ENCODE measurements around the gene CTIF.

Gene CTIF

DNA sequence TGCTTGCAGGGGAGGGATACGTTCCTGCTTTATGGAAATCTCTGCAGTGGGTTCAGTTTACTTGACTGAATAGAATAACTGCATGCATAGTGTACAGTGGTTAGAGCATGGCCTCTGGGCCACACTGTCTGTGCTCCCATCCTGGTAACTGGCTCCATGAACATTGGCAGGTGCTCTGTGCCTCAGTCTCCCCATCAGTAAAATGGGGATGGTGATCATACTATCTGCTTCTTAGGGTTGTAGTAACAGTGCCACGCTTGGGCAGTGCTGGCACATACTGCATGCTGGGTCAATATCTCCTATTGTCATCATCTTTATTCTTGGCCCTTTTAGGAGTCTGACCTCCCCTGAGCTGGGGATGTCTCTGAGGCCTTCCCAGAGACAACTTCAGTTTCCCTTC is 117.3 kb downstream of the CTIF start:
- H3K4me3 ChIP-seq (replicated peaks; ENCODE audit: low read depth, low read length), result no peak overlapping the region
- no peak for DNase-seq (ENCODE audit: extremely low read depth, low read depth)
- TF ChIP-seq, protein P1, sequence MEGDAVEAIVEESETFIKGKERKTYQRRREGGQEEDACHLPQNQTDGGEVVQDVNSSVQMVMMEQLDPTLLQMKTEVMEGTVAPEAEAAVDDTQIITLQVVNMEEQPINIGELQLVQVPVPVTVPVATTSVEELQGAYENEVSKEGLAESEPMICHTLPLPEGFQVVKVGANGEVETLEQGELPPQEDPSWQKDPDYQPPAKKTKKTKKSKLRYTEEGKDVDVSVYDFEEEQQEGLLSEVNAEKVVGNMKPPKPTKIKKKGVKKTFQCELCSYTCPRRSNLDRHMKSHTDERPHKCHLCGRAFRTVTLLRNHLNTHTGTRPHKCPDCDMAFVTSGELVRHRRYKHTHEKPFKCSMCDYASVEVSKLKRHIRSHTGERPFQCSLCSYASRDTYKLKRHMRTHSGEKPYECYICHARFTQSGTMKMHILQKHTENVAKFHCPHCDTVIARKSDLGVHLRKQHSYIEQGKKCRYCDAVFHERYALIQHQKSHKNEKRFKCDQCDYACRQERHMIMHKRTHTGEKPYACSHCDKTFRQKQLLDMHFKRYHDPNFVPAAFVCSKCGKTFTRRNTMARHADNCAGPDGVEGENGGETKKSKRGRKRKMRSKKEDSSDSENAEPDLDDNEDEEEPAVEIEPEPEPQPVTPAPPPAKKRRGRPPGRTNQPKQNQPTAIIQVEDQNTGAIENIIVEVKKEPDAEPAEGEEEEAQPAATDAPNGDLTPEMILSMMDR (IDR thresholded peaks at IDR 0.05; ENCODE audit: low read depth, low read length, missing control alignments), result no peak

DNA sequence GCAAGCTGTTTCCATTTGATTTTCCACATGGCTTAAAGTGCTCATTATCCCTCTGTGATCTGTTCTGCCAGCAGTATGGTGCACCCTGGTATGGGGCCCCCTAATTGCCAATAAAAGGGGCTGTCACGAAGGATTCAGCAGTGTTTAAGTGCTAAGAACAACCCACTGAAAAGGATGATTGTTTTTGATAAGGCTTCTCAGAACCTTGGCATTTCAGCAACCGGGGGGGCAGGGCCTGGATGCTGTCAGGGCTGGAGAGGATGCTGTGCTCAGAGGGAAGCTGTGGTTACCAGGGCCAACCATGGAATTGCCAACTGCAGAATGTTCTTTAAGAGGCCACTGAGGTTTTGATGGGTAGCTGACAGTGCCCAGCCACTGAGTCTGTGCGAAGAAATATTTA is 117.8 kb downstream of the CTIF start:
- DNase-seq (ENCODE audit: extremely low read depth, low read depth), result no peak
- TF ChIP-seq, protein P1 (IDR thresholded peaks at IDR 0.05; ENCODE audit: low read depth, low read length, missing control alignments), result no peak
- no peak overlapping the region for H3K4me3 ChIP-seq (replicated peaks; ENCODE audit: low read depth, low read length)

DNA sequence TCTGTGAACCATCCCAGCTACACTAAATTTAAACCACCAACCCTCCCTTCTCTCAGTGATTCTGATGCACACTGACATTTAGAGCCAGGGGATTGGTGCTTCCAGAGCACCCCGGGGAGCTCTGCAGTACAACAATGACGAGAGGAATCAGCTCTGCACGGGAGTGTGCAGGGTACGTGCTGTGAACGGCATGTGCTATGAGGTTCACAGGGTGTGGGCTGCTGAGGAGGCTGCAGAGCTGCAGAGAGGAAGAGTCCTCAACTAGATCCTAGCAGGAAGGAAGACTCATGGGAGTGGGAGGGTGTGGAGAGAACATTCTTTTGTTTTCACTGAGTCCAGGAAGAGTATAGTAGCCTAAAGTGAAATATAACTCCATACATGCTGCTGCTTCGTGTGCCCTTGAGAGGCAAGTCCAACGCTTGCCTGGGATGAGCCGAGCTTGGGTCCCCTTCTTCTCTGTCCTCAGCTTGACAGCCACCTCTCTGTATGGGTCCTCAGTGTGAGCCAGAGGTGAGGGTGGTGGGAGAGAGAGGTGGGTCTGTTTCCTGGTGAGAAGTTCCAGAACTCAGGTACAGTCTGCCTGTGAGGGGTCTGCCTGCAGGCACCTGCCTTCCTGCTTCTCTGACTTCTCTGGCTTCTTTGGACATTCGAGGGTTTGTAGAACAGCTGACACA is 118.8 kb downstream of the CTIF start:
- DNase-seq (ENCODE audit: extremely low read depth, low read depth), result no peak
- H3K4me3 ChIP-seq (replicated peaks; ENCODE audit: low read depth, low read length), result no peak overlapping the region
- TF ChIP-seq, protein P1 (IDR thresholded peaks at IDR 0.05; ENCODE audit: low read depth, low read length, missing control alignments), result no peak

DNA sequence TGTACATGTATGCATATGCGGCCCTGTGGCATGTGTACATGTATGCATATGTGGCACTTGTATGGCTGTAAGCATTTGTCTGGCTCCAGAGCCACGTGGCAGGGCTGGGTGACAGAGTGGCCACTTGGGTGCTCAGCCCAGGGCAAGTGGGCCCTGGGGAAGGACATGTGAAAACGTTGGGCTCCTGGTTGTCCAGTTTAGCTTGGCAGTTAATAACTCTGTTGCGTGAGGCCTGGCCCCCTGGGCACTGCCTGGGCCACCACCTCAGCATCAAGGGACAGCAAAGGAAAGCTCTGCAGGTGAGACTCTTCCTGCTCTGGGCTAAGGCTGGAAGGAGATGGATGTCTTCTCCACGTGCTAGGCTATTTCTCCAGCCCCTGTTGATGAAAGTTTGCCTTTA is 119.9 kb downstream of the CTIF start:
- DNase-seq (ENCODE audit: extremely low read depth, low read depth), result no peak
- no peak overlapping the region for H3K4me3 ChIP-seq (replicated peaks; ENCODE audit: low read depth, low read length)
- TF ChIP-seq, protein P1 (IDR thresholded peaks at IDR 0.05; ENCODE audit: low read depth, low read length, missing control alignments), result no peak

DNA sequence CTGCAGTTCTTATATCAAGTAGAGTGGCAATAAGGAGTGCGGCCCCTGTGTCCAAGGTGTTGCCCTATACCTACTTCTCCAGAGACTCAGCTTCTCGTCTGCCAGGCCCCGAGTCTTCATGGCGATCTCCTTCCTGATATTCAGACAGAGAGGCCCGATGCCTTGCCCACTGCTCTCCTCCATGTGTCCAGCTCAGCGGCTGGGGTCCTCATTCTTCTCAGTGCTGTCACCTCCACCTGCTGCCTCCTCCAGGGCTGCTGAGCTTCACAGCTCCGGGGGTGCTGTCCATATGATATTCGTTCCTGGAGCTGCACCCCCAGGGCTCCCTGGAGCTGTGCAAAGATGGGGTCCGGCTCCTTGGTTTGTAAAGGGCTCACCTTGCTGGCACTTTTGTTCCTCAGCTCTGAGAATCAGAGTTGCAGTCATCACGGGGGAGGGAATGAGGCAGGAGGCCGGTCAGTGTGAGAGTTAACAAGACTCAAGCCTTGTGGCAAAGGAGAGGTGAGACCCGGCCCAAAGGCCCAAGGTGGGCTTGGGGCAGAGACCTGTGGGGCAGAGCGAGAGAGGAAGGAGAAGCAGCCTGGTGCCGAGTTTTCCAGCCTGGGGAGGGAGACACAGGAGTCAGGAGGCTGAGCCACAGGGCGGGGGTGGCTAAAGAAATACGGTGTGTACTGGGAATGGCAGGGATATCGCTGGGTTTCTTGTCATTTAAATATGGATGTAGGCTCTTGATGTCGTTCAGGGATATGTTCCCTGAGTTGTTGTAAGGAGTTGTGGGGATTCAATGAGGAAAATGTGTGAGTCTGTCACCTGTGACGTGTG is 120.6 kb downstream of the CTIF start:
- H3K4me3 ChIP-seq (replicated peaks; ENCODE audit: low read depth, low read length), result no peak overlapping the region
- no peak for DNase-seq (ENCODE audit: extremely low read depth, low read depth)
- TF ChIP-seq, protein P1 (IDR thresholded peaks at IDR 0.05; ENCODE audit: low read depth, low read length, missing control alignments), result no peak

DNA sequence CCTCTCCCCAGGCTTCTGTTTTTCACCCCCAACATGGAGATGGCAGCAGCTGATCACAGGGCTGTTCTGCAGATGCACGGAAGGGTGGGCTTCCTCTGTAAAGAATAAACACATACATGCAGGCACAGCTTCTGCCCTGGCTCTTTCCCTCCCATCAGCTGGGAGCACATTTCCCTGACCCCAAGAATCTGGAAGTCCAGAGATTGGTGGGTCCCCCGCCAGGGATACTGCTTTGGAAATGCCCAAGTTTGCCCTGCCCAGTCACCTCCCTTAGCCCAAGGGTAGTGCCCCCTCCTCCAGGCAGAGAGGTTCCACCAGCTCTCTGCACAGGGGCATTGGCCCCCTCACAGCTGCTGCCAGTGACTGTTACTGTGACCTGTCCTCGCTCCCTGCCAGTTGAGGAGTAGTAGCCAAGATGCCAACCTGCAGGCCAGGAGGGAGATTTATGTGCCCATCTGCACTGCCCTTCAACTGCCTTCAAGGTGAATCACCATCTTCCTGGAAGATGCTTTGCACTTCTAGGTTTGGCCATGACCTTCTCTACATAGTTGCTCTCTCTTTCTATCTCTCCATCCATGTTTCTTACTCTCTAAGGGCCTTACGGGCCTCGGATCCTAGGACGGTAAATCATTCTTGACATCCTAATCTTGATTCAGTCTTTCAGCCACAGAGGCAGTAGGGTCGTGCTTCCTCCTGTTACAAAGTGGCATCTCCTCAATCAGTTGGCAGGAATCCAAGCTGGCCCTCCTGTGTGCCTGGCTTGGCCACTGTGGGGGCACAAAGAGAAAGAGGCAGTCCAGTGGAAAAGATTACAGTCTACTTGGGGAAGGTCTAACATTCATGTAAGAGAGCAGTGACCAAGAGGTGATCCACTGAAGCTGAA is 121.8 kb downstream of the CTIF start:
- TF ChIP-seq, protein P1 (IDR thresholded peaks at IDR 0.05; ENCODE audit: low read depth, low read length, missing control alignments), result no peak
- DNase-seq (ENCODE audit: extremely low read depth, low read depth), result no peak
- H3K4me3 ChIP-seq (replicated peaks; ENCODE audit: low read depth, low read length), result no peak overlapping the region

Measured in HFF-Myc (cell line).